ENCODE data around the gene POLR2J2.
"Not testable (repeated sequence)": the region's sequence is repeated elsewhere in the genome, so short reads cannot be mapped to it uniquely, and the experiment has no call there.

Gene POLR2J2

GRCh38 chr7:102630622-102631021, 40.8 kb downstream of the POLR2J2 start:
- H3K27me3 ChIP-seq; H3K9me3 ChIP-seq; H3K36me3 ChIP-seq; H3K4me3 ChIP-seq (ENCODE audit: low read depth, low read length); H3K4me1 ChIP-seq: not testable (repeated sequence)
- peak; percentile 48 for DNase-seq

GRCh38 chr7:102627271-102627904, 44.1 kb downstream of the POLR2J2 start:
- not testable (repeated sequence) for H3K4me1 ChIP-seq; H3K4me3 ChIP-seq (ENCODE audit: low read depth, low read length); H3K27me3 ChIP-seq; H3K36me3 ChIP-seq; DNase-seq; H3K9me3 ChIP-seq

- H3K36me3 ChIP-seq; H3K4me1 ChIP-seq; H3K4me3 ChIP-seq (ENCODE audit: low read depth, low read length); DNase-seq; H3K27me3 ChIP-seq; H3K9me3 ChIP-seq: not testable (repeated sequence)
These were observed 53.3 kb downstream of the POLR2J2 start for GRCh38 chr7:102618122-102618521.

- DNase-seq, result peak; percentile 32
- H3K27me3 ChIP-seq; H3K4me3 ChIP-seq (ENCODE audit: low read depth, low read length); H3K36me3 ChIP-seq; H3K4me1 ChIP-seq; H3K9me3 ChIP-seq: not testable (repeated sequence)
These were observed 54.8 kb downstream of the POLR2J2 start, which contains the start of gene RASA4 for GRCh38 chr7:102616507-102617125. RASA4 (minus strand) TSS chr7:102616756; CDS start chr7:102616689, 67 bp downstream.

Data from BE2C (cell line).